HG03060 (cell line): Measurements from ENCODE around the gene ANK3.

Experiments
- ATAC-seq: cut with Tn5 transposase; IDR thresholded peaks from one replicate; pipeline ENCODE4 v1.9.1; 2021; ENCODE audit warnings: low read depth, moderate number of reproducible peaks; ENCODE audit not compliant: unreplicated experiment

Gene ANK3

GRCh38 chr10:60348982-60349381 is 40.7 kb downstream of the ANK3 start:
- no peak for ATAC-seq

DNA sequence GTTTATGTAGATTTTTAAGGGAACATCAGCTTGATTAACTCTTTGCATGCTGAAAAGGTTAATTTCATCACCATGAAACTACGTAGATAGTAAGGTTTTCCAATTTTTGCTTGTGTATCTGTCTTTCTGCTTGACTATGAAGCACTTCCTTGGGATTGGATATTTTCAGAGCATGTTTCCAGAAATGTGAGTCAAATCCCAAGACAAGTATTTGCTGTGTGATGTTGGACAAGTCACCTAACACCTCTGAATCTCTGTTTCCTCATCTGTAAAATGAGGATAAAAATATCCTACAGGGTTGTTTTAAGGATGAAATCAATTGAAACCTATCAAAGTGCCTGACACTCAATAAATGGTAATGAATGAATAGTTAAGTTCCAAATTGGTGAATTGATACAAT is 42.4 kb downstream of the ANK3 start:
- ATAC-seq, result no peak

DNA sequence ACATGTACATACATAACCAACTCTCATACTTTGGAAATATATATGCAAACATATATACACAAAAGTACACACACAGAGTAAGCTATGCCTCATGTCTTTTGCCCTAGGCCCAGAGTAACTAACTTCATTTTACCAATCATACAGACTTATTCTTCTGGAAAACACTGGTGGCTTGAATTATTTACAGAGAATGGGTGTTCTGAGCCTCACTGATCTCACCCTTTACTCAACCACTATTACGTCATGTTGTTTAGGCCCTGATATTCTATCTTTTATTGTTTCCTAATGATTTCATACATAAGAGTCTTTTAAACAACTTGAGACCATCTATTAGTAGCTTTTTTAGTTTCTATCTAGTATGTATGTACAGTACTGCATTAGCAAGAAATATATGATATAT is 43.0 kb downstream of the ANK3 start:
- no peak for ATAC-seq

DNA sequence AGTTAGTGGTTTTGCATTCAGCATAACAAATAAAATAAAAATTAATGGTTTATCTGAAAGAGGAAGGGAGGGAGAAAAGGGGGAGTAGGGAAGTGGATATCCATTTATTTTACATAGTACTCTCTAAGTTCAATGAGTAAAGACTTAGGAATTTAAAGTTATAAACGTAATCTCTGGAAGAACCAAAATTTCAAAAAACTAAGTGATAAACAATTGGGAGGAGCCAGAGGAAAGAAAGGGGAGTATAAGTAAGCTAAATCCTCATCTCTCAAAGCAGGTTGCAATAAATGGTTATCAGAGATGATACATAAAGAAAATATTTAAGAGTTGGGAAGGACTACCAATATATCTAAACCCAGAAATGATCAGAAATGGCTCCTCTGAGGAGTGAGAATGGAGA is 46.4 kb downstream of the ANK3 start:
- no peak for ATAC-seq

DNA sequence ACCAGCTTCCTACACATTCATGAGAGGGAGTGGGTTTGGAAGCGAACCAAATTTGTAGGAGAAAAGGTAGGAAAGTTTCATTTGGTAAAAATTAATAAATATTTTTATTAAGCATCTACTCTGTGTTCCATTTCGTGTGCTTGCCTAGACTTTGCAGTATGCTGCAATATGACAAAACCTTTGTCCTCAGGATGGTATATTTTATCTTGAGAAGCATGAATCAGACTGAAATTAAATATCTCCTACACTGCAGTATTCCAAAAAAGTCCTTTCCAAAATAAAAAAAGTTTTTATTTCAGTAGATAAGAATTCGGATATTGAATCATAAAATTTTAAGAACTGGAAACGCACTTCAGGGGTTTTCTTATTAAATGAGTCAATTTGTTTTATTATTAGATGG is 47.7 kb downstream of the ANK3 start:
- ATAC-seq, result no peak

GRCh38 chr10:60340973-60341372 is 48.7 kb downstream of the ANK3 start:
- no peak for ATAC-seq

DNA sequence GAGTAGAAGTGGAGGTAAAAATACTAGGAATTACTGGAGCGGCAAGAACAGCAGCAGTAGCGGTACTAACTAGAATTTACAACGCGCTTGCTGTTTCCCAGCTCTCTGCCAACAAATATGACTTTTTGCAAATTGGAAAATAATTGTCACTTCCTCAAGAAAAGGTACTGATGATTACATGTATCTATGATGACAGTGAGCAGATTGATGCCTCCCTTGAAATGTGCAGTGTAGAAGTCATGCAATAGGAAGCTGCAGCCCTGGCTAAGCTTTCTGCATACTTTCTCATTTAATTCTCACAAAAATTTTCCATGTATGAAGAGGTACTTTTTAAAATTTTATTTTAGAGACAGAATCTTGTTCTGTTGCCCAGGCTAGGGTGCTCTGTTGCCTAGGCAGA is 49.9 kb downstream of the ANK3 start:
- ATAC-seq, result no peak

- ATAC-seq, result no peak
These were observed 50.9 kb downstream of the ANK3 start for GRCh38 chr10:60338786-60339185.

GRCh38 chr10:60338002-60338564 is 51.6 kb downstream of the ANK3 start:
- ATAC-seq, result no peak

DNA sequence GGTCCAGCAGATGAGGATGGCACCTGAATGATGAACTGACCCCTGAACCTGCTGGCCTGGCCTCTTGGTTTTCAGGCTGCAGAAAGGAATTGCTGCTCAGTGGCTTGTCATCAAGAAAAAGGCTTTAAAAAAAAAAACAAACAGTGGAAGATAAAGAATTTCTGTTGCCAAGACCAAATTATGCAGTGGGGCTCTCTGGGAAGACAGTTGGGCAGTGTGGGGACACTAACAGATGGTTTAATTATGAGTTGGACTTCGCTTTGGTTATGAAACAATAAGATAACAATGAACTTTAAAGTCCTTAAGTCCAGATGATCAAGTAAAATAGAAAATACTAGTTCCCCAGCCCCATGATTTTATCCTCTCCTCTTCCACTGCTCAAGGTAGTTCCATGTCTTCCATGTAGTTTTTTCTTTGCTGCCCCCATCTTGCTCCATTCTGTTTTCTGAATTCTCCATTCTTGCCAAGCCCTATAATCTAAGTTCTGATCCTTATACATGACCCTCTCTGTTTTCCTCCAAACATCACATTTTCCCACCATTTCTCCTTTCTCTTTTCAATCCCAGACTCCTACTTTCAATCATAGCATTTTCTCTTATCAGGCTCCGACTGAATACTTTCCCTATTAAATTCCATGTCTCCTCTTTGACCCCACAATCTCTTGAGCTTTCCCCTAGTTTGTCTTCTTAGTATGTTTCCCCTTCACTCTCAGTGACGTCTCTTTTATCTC is 52.6 kb downstream of the ANK3 start:
- no peak for ATAC-seq

DNA sequence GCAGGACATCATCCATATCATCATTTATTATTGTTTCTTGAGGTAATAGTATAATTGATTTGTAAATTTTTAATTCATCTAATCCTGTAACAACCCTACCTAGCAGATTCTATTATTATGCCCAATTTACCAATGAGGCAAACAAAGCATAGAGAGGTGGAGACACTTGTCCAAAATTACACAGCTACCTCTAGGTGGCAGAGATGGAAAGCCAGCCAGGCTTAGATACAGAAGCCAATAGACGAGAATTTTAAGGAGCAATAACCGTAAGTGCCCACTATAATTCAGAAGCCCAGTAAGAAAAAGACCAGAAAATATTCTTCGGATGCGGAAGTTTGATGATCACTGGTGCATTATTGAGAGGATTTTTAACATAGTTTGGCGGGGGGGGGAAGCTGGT is 54.0 kb downstream of the ANK3 start:
- ATAC-seq, result no peak

DNA sequence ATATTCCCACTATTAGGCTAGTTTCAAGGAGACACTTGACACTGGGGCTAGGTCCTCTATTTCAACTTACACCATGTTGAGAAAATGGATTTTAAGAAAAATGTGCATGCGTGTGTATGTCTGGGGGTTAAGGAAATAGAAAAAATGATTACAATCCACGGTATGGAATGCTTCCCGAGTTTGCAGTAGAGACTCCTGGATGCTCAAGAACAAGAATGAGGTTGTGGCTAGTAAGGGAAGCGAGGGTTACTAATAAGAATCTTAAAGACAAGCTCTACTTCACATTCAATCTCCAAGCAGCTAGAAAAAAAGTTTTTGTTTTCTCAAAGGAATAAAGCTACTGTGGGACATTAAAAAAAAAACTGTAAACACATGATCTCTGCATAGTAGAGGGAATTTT is 54.7 kb downstream of the ANK3 start:
- no peak for ATAC-seq

- no peak for ATAC-seq
These were observed 57.3 kb downstream of the ANK3 start for GRCh38 chr10:60332371-60332770.

DNA sequence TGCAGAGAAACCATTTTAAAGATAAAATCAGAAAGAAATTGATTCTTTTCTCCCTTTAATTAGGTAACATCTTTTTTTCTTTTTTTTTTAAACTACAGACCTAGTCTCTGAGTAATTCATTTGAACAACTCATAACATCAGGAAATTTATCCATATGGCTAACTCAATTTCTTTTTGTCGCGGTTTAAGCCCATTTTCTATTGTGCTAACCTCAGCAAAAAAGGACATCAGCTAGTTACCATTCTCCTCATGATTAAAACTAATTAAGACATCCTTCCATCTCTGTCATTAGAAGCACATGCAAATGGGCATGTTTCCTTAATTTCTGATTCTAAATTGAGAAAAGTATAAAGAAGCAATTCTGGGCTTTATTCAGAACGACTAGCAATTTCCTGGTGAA is 57.8 kb downstream of the ANK3 start:
- ATAC-seq, result no peak

GRCh38 chr10:60323162-60323561 is 66.5 kb downstream of the ANK3 start:
- ATAC-seq, result no peak

GRCh38 chr10:60320666-60321065 is 69.0 kb downstream of the ANK3 start:
- no peak for ATAC-seq

DNA sequence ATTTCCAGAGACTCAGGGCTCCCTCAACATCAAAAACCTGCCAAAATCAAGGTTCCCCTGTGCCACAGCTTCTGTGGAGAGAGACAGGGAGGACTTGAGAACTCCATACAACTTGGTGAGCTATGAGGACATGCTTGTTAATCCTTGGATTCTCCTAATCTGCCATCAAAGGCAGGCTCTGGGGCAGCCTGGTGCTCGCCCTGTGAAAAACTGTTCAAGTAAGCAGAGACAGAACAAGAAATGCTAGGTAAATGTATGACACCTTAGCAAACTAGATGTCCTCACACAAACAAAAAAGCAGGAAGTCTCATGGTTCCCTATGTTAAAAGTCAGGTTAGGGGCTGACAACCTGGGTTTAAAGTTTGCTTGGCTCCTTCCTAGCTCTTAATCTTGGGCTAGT is 73.6 kb downstream of the ANK3 start:
- no peak for ATAC-seq

DNA sequence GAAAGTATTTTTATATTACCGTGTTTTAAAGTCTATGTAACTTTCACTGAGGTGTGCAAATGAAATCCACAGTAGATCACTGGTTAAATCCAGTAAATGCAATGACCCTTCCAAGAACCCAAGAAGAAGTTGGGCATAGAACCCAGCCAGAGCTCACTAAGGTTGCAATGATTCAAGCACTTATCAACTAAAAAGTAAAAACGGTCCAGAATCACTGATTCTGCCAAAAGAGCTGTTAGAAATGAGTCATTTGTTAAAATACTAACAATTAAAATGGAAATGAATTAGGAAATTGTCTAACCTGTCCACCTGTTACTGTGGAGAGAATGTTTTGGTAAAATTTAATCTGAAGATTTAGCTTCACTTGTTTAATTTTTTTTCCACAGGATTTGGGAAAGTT is 74.4 kb downstream of the ANK3 start:
- no peak for ATAC-seq

DNA sequence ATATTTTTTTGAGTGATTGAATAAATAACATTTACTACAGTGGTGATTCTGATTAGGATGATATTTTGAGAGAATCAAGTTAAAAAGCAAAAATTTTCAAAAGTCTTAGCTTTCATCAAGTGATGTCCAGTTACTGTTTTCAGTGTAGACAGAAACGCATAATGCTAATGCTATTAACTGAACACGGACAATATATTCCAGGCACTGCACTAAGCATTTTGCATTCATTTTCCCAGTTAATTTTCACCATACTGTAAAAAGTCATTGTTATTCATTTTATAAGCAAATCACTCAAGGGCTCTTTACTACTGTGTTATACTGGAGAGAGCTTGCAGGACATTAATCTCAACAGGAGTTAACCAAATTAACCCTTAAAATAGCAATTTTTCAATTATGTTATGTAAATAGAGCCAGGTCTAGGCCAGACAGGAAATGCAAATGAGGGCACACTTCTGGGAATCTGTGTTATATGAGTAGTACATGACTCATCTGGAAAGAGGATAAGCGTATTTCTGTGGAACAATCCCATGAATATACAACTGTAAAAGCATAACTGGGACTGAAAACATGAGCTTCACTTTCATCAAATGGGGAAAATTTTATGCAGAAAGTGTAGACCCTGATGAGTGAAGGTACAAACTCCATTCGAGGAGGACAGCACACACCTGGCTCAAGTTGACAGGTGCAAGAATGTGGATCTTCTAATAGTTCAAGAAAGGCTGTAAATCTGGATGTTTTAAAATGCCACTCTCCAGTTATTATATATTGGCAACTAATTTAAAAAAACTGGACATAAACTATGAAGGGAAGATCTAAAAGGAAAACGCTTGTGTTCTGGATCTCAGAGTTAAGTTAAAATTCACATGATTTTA is 75.4 kb downstream of the ANK3 start:
- no peak for ATAC-seq

- ATAC-seq, result no peak
These were observed 76.1 kb downstream of the ANK3 start for GRCh38 chr10:60313589-60313952.

DNA sequence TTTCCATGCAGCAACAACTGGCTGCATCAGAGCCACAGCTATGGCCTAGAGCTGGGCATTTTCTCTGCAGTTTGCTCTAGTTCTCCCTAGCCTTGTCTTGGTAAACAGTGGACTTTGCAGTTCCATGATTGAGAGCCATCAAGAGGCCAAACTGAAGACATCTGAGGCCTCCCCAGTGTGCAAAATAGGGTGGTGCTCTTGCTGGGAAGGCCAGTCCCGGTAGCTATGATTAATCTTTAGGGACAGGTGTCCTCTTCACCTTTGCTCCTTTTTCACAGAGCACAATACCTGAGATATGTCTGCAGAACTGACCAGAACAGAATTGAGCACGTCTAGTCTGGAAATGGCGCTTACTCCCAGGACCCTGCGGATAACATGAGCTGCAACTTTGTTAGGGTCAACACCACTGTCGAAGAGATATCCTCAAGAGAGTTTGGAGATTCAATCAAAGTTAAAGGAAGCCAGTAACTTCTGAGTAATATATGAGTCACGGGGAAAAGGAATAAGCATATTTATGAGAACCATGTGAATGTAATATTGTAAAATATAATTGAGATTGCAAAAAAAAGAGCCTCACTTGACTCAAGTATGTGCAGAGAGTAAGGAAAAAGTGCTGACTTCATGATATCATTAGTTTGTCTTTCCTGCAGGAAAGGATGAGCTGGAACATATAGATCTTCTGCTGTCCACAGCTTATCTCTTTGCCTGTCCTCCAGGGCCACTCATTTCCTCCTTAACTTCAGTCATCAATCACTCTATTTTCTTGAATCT is 76.7 kb downstream of the ANK3 start:
- no peak for ATAC-seq
